K562 (cell line): ENCODE results near the gene SLC7A6. TPM values are rescaled to one million over a fixed set of nuclear protein-coding genes. Genes with fewer than 3 reads are reported as not detected.

Source experiments
- ATAC-seq: fragments of 200-7000 bp; cut with Tn5 transposase; 3 replicates; pipeline ENCODE4 v1.9.1; 2020; ENCODE audit warnings: moderate library complexity
- BruUV-seq: library from RNA; stranded (reverse); fragments of 400-500 nt; replicated peaks from 2 replicates; lab custom pipeline; 2021; lab: Mats Ljungman, UMichigan
- CTCF ChIA-PET: fragments of 300-600 bp; formaldehyde crosslinking; extraction: SDS; loops from one replicate; lab custom pipeline; 2021; ENCODE audit warnings: low intra/inter-chr PET ratio; lab: Yijun Ruan, JAX
- POLR2A ChIA-PET: fragments of 300-600, 350-650 bp; sonication (Branson Sonifier 250); formaldehyde crosslinking; extraction: SDS; loops from one replicate; lab custom pipeline; 2021; ENCODE audit warnings: antibody characterized with exemption, inconsistent platforms; lab: Yijun Ruan, JAX
- DNase-seq, 4 experiments: peaks; one replicate each; pipeline versions ENCODE4 v3.0.0 to v3.0.0-alpha.2; 2011 to 2018; ENCODE audit warnings: low spot score in 3 of 4, mixed read lengths in 3 of 4; ENCODE audit errors: extremely low read depth in 1 of 4
- FAIRE-seq: peaks from 2 replicates; lab custom pipeline; 2011; peaks lifted over from hg19 to GRCh38; lab: Jason Lieb, UNC
- H2AFZ ChIP-seq: 2 replicates; pipeline ENCODE4 v1.6.0; 2011; ENCODE audit warnings: low read depth, low read length, control low read depth, inconsistent platforms
- H3K27ac ChIP-seq: fragments of 200-600 bp; 3 replicates; pipeline ENCODE4 v1.8.0; 2011; ENCODE audit warnings: low read depth, mild to moderate bottlenecking, control low read depth, inconsistent platforms, low read length, moderate library complexity, mixed read lengths; ENCODE audit errors: extremely low read depth
- H3K27me3 ChIP-seq, 2 experiments: fragments of 300-600 bp in 1 of 2; 2 replicates in 1 of 2; 3 replicates in 1 of 2; pipeline versions ENCODE4 v1.6.0 to v1.8.0; 2011; ENCODE audit warnings: inconsistent platforms in 2 of 2, low read length in 2 of 2, mild to moderate bottlenecking in 1 of 2, mixed read lengths in 1 of 2, moderate library complexity in 1 of 2; ENCODE audit not compliant: control insufficient read depth in 2 of 2, insufficient read depth in 2 of 2
- H3K36me3 ChIP-seq: fragments of 300-600 bp; 3 replicates; pipeline ENCODE4 v1.8.0; 2011; ENCODE audit warnings: mild to moderate bottlenecking, low read length, inconsistent platforms; ENCODE audit not compliant: control insufficient read depth, insufficient read depth
- H3K4me1 ChIP-seq, 2 experiments: fragments of 200-600 bp in 1 of 2; replicated peaks in 1 of 2; 2 replicates in 1 of 2; 3 replicates in 1 of 2; pipeline versions ENCODE4 v1.5.1 to v1.8.0; 2011; ENCODE audit warnings: inconsistent platforms in 2 of 2, low read length in 2 of 2, mild to moderate bottlenecking in 1 of 2, mixed read lengths in 1 of 2, moderate library complexity in 1 of 2; ENCODE audit not compliant: control insufficient read depth in 2 of 2, insufficient read depth in 2 of 2
- H3K4me2 ChIP-seq: 2 replicates; pipeline ENCODE4 v1.6.1; 2011; ENCODE audit warnings: low read length, control low read depth, inconsistent platforms, mixed read lengths; ENCODE audit not compliant: insufficient read depth
- H3K4me3 ChIP-seq: fragments of 200-600 bp; sonication (generic), shearing (Covaris generic); 2 replicates; pipeline ENCODE4 v1.5.1; 2016; ENCODE audit warnings: control low read depth, inconsistent platforms
- H3K79me2 ChIP-seq: fragments of 200-600 bp; 3 replicates; pipeline ENCODE4 v1.8.0; 2011; ENCODE audit warnings: low read length, inconsistent platforms; ENCODE audit not compliant: control insufficient read depth, insufficient read depth
- H3K9ac ChIP-seq, 2 experiments: 2 replicates each; pipeline versions ENCODE4 v1.6.0 to v1.6.1; 2011; ENCODE audit warnings: low read depth in 2 of 2, low read length in 2 of 2, control low read depth in 1 of 2, inconsistent platforms in 1 of 2, mild to moderate bottlenecking in 1 of 2, mixed read lengths in 1 of 2; ENCODE audit not compliant: insufficient read depth in 1 of 2
- H3K9me1 ChIP-seq: one replicate; pipeline ENCODE4 v1.6.0; 2011; ENCODE audit warnings: inconsistent platforms, mild to moderate bottlenecking, low read length, moderate library complexity; ENCODE audit not compliant: control insufficient read depth, insufficient read depth
- H3K9me3 ChIP-seq: replicated peaks from 2 replicates; pipeline ENCODE4 v1.5.1; 2011; ENCODE audit warnings: low read depth, low read length, inconsistent platforms; ENCODE audit not compliant: control insufficient read depth, insufficient read depth
- H4K20me1 ChIP-seq: replicated peaks from 2 replicates; pipeline ENCODE4 v1.6.1; 2011; ENCODE audit warnings: low read length, inconsistent platforms, mixed read lengths; ENCODE audit not compliant: control insufficient read depth, insufficient read depth
- ELF2 ChIP-seq: fragments of 250-450 bp; sonication (Bioruptor Pico); IDR thresholded peaks from 2 replicates; pipeline ENCODE4 v1.5.0; 2021; ENCODE audit warnings: mild to moderate bottlenecking
- HNRNPLL ChIP-seq: fragments of 200-400 bp; formaldehyde crosslinking; IDR thresholded peaks from 2 replicates; pipeline ENCODE4 v1.6.1; 2017; ENCODE audit warnings: low read length, low read depth, mild to moderate bottlenecking; ENCODE audit not compliant: poor library complexity, severe bottlenecking
- NFE2L1 ChIP-seq: fragments of 450-650 bp; IDR thresholded peaks from 2 replicates; pipeline ENCODE4 v1.6.1; 2016; ENCODE audit warnings: missing genetic modification characterization, low read depth, mild to moderate bottlenecking, missing compliant biosample characterization, moderate library complexity, borderline replicate concordance
- POLR2A ChIP-seq: fragments of 450-650 bp; conservative IDR thresholded peaks from 2 replicates; pipeline ENCODE4 v1.6.1; 2016
- POLR2B ChIP-seq: fragments of 450-650 bp; IDR thresholded peaks from 2 replicates; pipeline ENCODE4 v1.6.1; 2018; ENCODE audit warnings: low read depth; ENCODE audit not compliant: partially characterized antibody
- RFX5 ChIP-seq: IDR thresholded peaks from 2 replicates; pipeline ENCODE4 v1.6.1; 2011; ENCODE audit warnings: low read depth, mild to moderate bottlenecking, improper control_type of control experiment, low read length
- YBX1 ChIP-seq: fragments of 450-650 bp; IDR thresholded peaks from 2 replicates; pipeline ENCODE4 v1.7.1; 2016; ENCODE audit warnings: mild to moderate bottlenecking
- ZNF766 ChIP-seq: fragments of 200-800 bp; sonication (Bioruptor generic); conservative IDR thresholded peaks from 2 replicates; pipeline ENCODE4 v1.6.1; 2016; ENCODE audit warnings: missing genetic modification characterization, missing compliant biosample characterization
- WGBS: fragments of 100-300 bp; shearing (Covaris generic); methylation state at CpG from one replicate; pipeline ENCODE4 v1.1.6; 2016; ENCODE audit warnings: low coverage, mixed read lengths; ENCODE audit not compliant: insufficient coverage; ENCODE audit errors: missing lambda C conversion rate; 5-methylcytosine and 5-hydroxymethylcytosine counted together
- in situ Hi-C: fragments of 300-500 bp; cut with MboI; formaldehyde crosslinking; loops from 4 replicates; pipeline ENCODE4 v1.15.0; 2018; ENCODE audit warnings: inconsistent platforms, mixed read lengths
- intact Hi-C: fragments of 100-400 bp; cut with micrococcal nuclease; formaldehyde crosslinking; loops from 2 replicates; pipeline ENCODE4 v1.14.2; 2022
- polyA plus RNA-seq, 8 experiments: library from polyadenylated mRNA; depleted of rRNA in 4 of 8; stranded (reverse) in 5 of 8; unstranded in 3 of 8; fragments of >200 nt; fragmentation: Nextera tagmentation in 2 of 8; fragmentation: Illumina TruSeq in 1 of 8; extraction: Ambion mirVana in 2 of 8; extraction: Trizol in 1 of 8; gene quantifications; 2 replicates each; pipeline versions ENCODE4 v1.2.1 to v1.2.3, GENCODE V29; 2011 to 2014; ENCODE audit warnings: inconsistent platforms in 1 of 8, missing spikeins in 1 of 8
- total RNA-seq, 7 experiments: library from RNA; depleted of rRNA in 6 of 7; stranded (reverse); fragments of >200 nt in 6 of 7; fragmentation: Illumina TruSeq in 2 of 7; extraction: Trizol in 2 of 7; gene quantifications; 2 replicates each; pipeline versions ENCODE4 v1.2.1 to v1.2.3, GENCODE V29; 2011 to 2021; ENCODE audit warnings: low replicate concordance in 1 of 7
- TF ChIP-seq, protein P1 (sequence below), 2 experiments: fragments of 450-650 bp in 1 of 2; sonication (generic) in 1 of 2; formaldehyde crosslinking in 1 of 2; IDR thresholded peaks; 2 replicates each; pipeline versions ENCODE4 v1.7.1 to v1.9.0; 2016 to 2022; ENCODE audit warnings: inconsistent platforms in 1 of 2, mild to moderate bottlenecking in 1 of 2, missing genetic modification reagents in 1 of 2

SLC7A6 gene
- total and polyA plus RNA-seq, 9 of the 15 experiments (the other 6 are each of a cell fraction or from before 2014, with no cell fraction given): 12.6 to 60.1 (median 29.8) TPM

DNA sequence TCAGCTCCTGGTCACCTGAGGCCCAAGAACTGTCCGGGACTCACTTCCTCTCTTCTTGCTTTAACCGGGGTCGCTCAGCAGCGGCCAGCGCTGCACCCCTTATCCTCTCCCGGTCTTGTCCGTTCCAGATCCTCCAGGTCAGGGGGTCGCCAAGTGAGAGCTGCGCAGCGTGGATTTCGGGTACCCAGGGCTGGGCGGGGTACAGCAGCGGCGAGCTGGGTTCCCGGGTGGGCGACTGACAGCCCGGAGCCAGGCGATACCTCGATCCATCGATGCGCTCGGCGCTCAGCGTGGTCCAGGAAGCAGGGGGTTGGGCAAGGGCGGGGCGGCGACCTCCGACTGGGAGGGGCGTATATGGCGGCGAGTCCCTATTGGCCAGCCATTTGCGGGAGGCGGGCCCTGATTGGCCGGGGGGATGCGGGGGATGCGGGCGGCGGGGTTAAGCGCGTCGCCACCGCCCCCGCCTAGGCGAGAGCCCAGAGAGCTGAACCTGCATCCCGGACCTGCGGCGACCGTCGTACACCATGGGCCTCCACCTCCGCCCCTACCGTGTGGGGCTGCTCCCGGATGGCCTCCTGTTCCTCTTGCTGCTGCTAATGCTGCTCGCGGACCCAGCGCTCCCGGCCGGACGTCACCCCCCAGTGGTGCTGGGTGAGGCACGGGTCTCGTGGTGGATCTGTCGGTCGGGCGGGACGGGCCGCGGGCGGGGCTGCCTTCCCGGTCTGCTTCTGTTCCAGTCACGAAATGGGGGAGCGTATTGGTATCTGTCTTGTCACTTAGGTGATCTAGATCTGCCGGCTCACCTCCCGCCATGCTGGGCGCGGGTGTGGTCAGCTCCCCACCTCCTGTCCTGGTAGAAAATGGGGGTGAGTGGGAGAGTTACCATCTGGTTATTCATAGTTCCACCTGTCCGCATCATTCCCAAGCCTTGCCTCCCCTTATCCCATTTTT, 19.1 kb upstream of the SLC7A6 start, which contains the start of gene PLA2G15:
Gene PLA2G15, plus strand, starts transcription at position 471 of the 951 bp plus-strand sequence. Its CDS starts 54 bp downstream, at position 525.
- intact Hi-C loops: no loop called here
- DNase-seq (peak; percentile 96 to 100 (median 100)), FAIRE-seq (peak; percentile 82), ATAC-seq (peak; percentile 96)
- Histone ChIP-seq H3K27ac (peak within 1 kb of the TSS; percentile 44), H3K9me1 (peaks cover 8% of the 10 kb centered on the region), H3K9ac (peak within 1 kb of the TSS; percentile 68 to 96), H3K79me2 (peaks cover 5% of the 10 kb centered on the region; the same call in 2 of the 3 replicates), H3K4me3 (peak within 1 kb of the TSS; percentile 88), H3K4me2 (peak within 1 kb of the TSS; percentile 91), H3K36me3 (no peaks in the 10 kb centered on the region), H4K20me1 (peaks cover 6% of the 10 kb centered on the region; the same call in 1 of the 2 replicates), H3K27me3 (no peaks in the 10 kb centered on the region), H2AFZ (peak within 1 kb of the TSS; percentile 95), H3K9me3 (no peaks in the 10 kb centered on the region), H3K4me1 (peaks cover 26 to 35% of the 10 kb centered on the region in 2 experiments)
- no TSS peak for BruUV-seq
- in situ Hi-C loops: loop anchor here (10.0 kb wide), 1 partner anchor 720 kb away; the partner anchor contains the start of gene RIPOR1
- ChIA-PET POLR2A (interaction anchor here (0.6 to 1.0 kb wide), 5 partner anchors 19 to 269 kb away, joined by 3 to 4 read pairs (median 3); partner anchors contain the start of gene SLC7A6), CTCF (interaction anchor here (0.6 kb wide), 1 partner anchor 429 kb away, joined by 3 read pairs; no protein-coding TSS in a partner anchor)
- under 1% methylated on average over 45 of the region's 75 CpGs for whole genome bisulfite sequencing
- TF ChIP-seq RFX5 (no peak), HNRNPLL (peak; percentile 31), POLR2A (peak; percentile 65), POLR2B (peak; percentile 33), ZNF766 (no peak), YBX1 (no peak), NFE2L1 (tag) (no peak), ELF2 (CRISPR knock-in tag) (peak; percentile 87)
- TF ChIP-seq, protein P1, sequence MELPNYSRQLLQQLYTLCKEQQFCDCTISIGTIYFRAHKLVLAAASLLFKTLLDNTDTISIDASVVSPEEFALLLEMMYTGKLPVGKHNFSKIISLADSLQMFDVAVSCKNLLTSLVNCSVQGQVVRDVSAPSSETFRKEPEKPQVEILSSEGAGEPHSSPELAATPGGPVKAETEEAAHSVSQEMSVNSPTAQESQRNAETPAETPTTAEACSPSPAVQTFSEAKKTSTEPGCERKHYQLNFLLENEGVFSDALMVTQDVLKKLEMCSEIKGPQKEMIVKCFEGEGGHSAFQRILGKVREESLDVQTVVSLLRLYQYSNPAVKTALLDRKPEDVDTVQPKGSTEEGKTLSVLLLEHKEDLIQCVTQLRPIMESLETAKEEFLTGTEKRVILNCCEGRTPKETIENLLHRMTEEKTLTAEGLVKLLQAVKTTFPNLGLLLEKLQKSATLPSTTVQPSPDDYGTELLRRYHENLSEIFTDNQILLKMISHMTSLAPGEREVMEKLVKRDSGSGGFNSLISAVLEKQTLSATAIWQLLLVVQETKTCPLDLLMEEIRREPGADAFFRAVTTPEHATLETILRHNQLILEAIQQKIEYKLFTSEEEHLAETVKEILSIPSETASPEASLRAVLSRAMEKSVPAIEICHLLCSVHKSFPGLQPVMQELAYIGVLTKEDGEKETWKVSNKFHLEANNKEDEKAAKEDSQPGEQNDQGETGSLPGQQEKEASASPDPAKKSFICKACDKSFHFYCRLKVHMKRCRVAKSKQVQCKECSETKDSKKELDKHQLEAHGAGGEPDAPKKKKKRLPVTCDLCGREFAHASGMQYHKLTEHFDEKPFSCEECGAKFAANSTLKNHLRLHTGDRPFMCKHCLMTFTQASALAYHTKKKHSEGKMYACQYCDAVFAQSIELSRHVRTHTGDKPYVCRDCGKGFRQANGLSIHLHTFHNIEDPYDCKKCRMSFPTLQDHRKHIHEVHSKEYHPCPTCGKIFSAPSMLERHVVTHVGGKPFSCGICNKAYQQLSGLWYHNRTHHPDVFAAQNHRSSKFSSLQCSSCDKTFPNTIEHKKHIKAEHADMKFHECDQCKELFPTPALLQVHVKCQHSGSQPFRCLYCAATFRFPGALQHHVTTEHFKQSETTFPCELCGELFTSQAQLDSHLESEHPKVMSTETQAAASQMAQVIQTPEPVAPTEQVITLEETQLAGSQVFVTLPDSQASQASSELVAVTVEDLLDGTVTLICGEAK (IDR thresholded peaks at IDR 0.05): peak; percentile 49
- TF ChIP-seq, protein P1 (CRISPR knock-in tag; IDR thresholded peaks at IDR 0.05): no peak
